GM21529 (cell line): Measurements from ENCODE around the gene FBXW8.

Experiments used
- ATAC-seq: cut with Tn5 transposase; IDR thresholded peaks from one replicate; pipeline ENCODE4 v1.9.1; 2021; ENCODE audit not compliant: unreplicated experiment

FBXW8 gene, protein sequence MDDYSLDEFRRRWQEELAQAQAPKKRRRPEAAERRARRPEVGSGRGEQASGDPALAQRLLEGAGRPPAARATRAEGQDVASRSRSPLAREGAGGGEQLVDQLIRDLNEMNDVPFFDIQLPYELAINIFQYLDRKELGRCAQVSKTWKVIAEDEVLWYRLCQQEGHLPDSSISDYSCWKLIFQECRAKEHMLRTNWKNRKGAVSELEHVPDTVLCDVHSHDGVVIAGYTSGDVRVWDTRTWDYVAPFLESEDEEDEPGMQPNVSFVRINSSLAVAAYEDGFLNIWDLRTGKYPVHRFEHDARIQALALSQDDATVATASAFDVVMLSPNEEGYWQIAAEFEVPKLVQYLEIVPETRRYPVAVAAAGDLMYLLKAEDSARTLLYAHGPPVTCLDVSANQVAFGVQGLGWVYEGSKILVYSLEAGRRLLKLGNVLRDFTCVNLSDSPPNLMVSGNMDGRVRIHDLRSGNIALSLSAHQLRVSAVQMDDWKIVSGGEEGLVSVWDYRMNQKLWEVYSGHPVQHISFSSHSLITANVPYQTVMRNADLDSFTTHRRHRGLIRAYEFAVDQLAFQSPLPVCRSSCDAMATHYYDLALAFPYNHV

DNA sequence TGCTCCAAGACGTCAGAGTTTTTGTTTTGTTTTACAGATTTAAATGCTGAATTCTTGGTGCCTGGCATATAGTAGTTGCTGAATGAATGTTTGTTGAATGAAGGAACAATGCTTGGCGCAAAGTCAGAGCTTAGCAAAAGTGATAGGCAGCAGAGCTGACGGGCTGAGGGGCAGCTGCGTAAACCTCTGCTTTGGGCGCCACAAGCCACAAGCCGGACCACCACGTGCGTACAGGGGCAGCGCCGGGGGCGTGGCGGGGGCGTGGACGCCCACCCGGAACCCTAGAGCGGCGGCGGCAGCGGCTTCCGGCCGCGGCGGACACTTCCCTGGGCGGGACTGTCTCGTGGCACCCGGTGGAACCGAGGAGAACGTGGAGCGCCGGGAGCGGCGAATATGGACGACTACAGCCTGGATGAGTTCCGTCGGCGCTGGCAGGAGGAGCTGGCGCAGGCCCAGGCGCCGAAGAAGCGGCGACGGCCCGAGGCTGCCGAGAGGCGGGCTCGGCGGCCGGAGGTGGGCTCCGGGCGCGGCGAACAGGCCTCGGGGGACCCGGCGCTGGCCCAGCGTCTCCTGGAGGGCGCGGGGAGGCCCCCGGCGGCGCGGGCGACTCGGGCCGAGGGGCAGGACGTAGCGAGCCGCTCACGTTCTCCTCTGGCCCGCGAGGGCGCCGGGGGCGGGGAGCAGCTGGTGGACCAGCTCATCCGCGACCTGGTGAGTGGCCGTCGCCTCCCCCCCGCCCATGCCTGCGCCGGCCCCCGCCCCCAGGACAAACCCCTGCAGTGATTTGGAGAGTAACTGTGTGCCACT is at the start of gene FBXW8:
FBXW8 (plus strand) TSS at position 306 of the 807 bp plus-strand sequence; CDS start at position 394, 88 bp downstream.
- peak; percentile 83 for ATAC-seq

DNA sequence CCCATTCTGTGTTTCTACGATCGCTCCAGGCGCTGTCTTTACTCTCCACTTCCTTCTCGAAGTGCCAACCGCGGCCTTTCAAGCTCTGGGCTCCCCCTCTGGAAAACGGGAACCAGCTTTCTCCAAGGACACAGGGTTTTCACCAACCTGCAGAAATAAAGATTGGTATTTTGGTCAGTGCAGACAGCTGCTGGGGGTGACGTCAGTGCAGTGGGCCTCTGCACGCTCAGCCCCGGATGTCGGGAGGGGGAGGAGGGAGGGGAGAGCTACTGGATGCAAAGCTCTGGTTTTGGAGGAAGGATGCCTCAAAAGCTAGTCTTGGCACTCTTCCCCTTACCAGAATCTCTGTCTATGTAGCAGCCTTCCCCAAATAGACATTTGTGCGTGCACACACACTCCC is 49.4 kb upstream of the FBXW8 start:
- ATAC-seq: peak; percentile 77

DNA sequence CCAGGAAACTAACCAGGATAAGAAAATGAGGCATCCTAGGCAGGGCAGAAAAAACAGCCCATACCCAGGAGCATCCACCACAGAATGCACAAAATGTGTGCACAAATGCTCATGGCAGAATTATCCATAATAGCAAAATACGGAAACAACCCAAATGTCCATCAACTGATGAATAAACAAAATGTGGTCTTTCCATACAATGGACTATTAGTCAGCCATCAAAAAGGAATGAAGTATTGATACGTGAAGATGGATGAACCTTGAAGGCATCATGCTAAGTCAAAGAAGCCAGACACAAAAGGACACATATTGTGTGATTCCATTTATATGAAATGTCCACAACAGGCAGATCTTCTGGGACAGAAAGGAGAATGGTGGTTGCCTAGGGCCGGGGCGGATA is 48.6 kb upstream of the FBXW8 start:
- no peak for ATAC-seq

DNA sequence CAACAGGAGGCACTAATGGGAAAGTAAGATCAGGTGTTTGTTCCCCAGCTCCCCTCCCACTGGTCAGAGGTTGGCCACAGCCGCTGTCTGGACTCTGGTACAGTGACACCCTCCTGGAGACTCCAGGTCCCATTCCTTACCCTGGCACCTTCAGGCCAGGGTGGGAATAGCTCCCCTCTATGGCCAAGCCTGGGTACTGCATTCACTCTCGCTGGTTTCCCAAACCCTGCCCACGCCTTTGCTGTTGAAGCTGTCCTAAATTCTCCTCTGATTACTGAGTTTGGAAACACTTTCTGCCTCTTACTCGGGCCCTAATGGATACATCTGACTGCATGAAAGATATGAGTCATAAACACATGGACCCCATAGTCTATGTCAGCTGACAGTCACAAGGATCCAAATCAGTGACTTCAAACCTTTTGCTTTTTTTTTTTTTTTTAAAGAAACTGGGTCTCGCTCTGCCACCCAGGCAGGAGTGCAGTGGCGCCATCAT is 47.4 kb upstream of the FBXW8 start:
- ATAC-seq: no peak

DNA sequence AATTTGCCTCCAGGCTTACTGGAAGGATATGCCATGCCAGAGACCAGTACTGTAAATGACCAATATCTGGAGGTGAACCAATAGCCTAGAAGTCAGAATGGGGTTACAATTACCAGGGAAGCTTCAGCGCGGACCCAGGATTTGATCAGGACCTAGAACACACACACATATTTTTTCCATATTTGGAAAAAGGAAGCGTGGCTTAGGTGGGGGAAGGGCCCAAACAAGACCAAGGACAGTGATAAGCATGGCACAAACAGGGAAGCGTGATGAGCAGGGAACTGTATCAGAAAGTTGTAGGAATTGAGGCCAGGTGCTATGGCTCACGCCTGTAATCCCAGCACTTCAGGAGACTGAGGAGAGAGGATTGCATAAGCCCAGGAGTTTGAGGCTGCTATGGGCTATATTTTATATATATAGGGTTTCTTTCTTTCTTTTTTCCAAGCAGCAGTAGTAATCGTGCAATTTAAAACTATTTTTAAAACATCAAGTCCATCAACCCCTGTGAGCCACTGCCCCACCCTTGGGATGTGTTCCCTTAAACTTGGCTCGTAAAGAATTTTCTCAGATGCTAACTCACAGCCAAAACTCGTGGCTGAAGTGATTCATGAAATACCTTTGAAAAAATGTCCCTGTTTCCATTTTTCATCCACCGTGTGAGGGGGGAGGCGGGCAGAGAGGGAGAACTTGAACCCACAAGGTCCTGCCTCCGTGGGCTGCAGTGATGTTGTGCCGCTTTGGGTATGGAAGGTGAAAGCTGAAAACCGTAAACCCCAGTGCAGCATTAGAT is 46.2 kb upstream of the FBXW8 start:
- no peak for ATAC-seq

DNA sequence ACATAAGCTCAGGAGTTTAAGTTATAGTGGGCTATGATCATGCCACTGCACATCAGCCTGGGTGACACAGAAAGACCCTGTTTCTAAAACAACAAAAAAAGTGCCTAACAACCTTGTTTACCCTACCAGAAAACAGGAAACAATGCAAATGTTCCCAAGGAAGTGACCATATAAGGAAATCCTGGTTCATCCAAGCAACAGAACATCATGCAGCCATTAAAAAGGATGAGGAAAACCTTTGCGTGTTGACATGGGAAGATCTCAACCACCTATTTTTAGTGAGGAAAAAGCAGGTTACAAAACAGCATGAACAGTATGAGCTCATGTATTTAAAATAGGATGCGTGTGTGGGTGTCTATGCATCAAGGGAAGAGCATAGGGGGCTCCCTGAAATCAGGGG is 43.2 kb upstream of the FBXW8 start:
- ATAC-seq: no peak

DNA sequence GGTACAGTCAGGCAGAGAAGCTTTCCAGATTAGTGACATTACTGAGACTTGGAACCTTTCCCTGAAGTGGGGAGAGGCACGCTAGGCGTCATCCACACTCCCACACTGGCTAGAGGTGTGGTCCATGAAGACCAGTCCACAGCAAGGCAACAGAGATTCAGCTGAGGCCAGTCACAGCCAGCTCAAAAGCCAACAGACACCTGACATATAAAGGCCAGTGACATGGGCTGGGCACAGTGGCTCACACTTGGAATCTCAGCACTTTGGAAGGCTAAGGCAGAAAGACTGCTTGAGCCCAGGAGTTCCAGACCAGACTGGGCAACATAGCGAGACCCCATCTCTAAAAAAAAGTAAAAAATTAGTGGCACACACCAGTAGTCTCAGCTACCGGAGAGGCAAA is 40.4 kb upstream of the FBXW8 start:
- no peak for ATAC-seq

DNA sequence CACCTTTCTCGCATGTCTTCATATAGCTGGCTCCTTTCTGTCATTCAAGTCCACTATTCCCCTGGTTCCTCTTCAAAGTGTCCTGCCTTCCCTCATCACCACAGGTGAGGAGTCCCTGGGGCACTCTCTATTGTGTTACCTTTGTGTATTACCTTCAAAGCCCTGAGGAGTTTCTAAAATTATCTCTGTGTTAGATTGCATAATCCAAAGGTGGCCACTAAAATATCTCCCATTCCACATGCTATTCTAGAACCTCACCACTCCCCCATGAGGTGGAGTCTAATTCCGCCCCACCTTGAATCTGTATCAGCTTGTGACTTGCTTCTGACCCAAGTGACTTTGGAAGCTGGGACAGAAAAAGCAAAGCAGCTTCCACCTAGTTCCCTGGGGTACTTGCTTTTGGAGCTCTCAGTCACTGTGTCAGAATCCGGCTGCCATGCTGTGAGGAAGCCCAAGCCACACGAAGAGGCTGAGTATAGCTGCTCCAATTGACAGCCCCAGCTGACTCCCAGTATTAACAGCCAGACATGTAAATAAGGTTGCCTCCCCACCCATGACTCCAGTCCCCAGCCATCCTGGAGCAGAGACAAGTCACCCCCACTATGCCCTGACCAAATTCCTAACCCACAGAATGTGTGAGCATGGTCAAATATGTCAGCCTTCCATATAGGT is 36.3 kb upstream of the FBXW8 start:
- ATAC-seq: no peak

DNA sequence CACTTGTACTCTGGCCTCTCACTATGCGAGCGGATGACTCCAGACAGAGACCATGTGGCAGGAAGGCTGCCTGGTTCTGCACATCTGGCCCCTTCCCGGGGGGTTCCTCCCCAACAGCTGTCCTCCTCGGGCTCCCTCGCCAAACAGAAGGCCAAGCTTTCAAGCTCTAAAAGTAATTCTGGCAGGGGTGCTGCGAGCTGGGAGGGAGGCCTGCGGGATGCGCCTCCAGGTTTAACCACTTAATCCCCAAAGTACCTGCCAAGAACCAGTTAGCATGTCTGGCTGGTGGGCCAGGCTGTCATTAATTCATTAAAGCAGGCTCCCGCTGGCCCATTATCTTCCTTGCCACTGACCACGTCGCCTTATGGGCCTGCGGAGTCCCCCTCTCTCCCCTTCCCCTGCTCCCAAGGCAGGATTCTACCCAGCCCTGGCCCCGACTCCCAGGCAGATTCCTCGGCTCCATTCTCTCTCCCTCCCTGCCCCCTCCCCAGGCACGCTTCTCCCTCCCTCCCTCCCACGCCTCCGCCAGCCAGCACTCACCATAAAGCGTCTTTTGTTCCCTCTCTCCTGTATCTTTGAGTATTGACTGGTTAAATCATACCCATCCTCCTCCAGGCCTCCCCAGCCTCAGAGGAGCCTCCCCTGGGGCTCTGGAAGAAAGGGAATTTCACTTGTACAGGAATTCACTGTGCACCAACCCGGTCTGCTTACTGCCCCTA is 34.4 kb upstream of the FBXW8 start:
- ATAC-seq: no peak

DNA sequence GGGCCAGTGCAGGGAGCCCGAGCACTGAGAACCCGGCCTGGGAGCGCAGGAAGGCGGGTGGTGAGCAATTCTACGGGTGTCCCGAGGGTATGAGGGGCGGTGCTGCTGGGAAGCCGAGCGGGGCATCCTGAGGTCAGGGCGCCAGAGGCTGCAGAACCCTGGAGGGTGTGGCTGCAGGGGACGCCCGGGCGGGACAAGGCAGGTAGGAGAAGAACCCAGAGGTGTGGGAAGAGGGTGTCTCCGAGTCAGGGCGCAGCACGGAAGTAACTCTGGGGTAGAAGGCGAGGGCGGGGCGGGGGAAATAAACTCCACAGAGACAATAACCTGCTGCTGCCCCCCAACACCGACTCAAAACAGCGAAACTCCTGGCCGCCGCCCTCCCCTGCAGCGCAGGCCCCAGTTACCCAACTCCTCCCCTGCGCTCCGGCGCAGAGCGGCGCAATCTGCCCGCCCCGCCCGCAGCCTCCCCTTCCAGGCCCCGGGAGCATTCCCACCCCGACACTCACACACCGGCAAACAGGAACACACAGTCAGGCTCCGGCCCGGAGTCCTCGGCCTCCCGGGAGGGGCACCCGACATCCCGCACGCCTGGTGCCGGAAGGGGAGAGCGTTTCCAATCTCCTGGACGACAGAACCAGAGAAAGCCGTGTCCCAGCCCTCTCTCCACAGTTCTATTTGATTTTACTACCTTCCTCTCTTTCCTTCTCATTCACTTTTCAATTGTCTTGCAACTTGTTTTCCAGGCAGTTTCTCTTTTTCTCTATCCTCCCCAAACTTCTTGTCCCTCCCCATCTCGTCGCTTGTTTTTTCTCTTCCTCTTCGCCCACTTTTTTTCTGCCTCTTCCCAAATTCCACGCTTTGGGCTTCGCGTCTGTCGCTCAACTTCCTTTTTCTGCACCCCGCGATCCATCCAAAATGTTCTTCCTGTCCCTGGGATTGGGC is 31.9 kb upstream of the FBXW8 start:
- no peak for ATAC-seq

DNA sequence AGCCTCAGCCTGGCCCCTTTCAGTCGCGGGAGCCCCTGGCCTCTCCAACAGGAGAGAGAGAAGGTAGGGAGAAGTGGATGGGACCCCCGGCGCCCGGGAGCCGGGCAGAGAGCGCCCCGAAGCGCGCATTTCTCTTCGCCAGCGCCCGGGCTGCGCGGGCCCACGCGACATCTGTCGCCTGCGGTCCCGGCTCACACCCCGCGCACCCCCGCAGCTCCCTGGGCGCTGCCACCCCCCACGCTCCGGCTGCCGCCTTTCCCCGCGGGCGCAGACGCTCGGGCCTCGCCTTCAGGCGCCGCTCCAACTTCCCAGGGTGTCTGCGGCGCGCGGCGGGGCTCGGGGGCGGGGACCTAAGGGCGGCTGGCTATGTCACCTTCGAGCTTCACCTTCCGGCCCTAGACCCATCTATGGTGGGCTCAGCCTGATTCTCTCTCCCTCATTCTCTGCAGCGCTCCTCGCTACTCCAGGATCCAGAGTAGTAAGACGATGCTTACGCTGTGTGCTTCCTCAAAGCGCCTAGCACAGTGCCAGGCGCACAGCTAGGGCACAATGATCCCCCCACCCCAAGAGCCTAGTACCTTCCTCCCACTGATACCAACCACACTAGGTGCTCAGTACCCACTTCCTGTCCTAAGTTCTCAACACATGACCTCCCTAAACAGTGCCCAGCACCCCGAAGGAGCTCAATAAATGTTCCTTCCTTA is 31.1 kb upstream of the FBXW8 start:
- no peak for ATAC-seq

DNA sequence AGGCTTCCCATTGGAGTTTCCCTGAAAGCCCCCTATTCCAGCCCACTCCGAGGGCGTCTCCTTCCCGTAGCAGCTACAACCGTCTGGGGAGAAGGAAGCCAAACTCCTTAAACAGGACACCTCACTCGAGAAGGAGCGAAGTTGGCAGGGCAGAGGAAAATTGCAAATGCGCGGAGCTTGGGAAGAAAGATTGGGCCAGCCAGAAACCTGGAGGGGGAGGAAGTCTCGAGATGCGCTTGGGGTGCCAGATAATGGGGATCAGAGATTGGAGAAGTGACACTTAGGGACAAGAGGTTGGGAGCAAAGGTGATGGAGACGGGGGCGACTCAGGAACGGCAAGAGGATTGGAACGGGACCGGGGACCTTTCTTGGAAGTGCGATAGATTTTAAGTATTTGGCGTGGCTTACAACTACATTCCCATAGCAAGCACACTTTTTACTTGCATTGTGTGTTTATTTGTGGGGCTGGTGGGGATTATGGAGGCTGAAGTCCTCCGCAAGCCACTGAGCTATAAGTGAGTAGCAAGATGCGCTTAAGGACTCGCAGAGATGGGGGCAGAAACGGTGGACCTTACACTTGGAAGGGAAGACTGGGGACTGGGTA is 30.4 kb upstream of the FBXW8 start:
- no peak for ATAC-seq

DNA sequence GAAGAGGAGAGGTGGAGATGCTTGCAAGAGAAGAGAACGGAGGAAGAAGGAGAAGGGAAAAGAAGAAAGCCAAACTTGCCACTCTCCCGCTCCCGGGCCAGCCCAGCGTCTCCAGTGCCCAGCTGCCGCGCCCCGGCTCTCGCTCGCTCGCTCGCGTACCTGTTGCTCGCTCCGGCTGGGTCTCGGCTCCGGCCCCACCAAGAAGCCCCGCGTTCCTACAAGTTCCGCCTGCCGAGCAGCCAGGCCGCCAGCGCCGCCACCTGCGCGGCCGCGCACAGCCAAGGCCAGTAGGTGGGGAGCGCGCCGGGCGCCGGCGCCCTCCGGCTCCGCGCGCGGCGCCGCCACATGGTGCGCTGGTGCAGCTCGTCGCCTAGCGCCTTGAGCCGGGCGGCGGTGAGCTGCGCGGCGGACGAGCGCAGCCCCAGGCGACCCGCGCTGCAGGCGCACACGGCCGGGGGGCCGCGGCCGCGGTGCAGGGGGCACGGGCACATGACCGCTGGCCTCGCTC is 29.9 kb upstream of the FBXW8 start:
- no peak for ATAC-seq

DNA sequence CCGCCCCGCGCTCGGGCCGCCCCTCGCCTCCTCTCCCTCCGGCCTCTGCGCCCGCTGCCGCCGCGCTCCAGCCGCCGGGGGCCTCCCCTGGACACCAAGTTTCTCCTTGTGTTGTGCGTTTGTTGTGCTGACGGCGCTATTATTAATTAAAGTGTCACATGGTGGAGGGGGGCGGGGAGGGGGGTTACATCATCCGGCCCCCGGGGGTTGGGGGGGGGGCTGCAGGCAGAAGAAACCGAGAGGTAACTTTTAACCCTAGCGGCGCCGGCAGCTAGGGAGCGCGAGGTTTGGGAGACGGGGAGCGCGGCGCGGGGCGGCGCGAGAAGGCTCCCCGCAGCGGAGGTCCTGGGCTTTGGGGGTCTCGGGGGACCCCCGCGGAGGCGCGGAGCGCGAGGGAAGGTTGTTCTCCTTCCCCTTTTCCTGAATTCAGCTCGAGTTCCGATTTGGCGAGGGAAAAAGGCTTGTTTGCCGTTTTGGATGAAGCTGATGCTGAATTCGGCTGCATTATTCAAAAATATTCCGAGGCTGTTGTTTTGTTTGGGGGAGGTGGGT is 29.3 kb upstream of the FBXW8 start, which contains the start of gene HRK:
HRK (minus strand) TSS at position 117 of the 552 bp plus-strand sequence. CDS start 134 bp downstream, outside the sequence.
- no peak for ATAC-seq

DNA sequence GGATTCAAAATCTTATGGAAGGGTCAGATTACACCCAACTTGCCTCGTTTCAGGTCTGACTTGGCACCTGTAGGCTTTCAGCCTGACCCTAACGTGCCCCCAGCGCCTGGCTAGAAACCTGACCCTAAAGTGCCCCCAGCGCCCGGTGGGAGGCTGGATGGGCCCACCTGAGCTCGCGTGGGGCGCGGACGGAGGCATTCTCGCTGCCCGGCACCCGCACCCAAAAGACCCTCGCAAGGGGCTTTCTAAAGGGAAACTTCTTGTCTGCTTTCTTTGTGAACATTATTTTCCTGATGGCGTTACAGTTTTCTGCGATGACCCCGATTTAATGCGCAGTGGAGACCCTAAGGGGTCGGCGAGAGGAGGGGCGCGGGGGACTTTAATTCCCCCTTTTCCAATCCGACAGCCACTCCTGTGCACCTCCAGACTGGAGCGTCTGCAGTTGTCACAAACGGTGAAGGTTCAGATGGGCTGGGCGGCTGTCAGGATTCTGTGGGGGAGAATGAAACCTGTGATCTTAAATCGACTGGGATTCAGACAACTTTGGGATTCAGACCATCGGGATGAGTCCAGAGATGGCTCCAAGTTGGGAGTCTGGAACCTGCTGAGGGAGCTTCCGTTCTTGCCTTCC is 28.8 kb upstream of the FBXW8 start:
- ATAC-seq: no peak

DNA sequence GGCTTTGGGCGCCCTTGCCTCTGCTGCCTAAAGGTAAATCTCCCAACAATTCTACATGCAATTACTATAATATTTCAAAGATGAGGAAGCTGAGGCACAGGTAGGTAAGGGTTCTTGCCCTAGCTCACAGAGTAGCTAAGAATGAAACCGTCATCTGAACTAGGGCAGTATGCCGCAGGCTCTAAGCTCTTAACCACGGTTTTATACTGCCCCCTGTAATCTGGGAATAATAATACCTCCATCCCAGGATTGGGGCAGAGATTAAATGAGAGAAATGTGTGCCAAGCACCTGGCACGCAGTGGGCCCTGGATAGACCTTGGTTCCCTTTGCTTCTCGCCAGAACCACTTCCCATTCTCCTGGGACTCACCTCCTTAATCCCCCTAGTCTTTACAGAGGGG is 28.0 kb upstream of the FBXW8 start:
- ATAC-seq: no peak
